Activated effector memory CD4-positive, alpha-beta T cell treated with Interleukin-2 at 50 U/mL for 16 hours (primary cell): ENCODE data around the gene NRSN2.
"Not testable (repeated sequence)": the region's sequence is repeated elsewhere in the genome, so short reads cannot be mapped to it uniquely, and the experiment has no call there.

Experiments
- DNase-seq: peaks from one replicate; pipeline ENCODE4 v3.0.0-alpha.2; 2020

The NRSN2 gene

GRCh38 chr20:377578-377977 is 30.7 kb downstream of the NRSN2 start:
- DNase-seq: not testable (repeated sequence)

- DNase-seq: no peak
Observed at GRCh38 chr20:378961-379336, 32.0 kb downstream of the NRSN2 start.

GRCh38 chr20:380763-381580 is 34.1 kb downstream of the NRSN2 start:
- peak; percentile 56 for DNase-seq

- DNase-seq: peak; percentile 73
Observed at GRCh38 chr20:381581-382290, 34.8 kb downstream of the NRSN2 start.

- no peak for DNase-seq
Observed at GRCh38 chr20:382291-383115, 35.6 kb downstream of the NRSN2 start.

GRCh38 chr20:383889-384288 is 37.0 kb downstream of the NRSN2 start:
- no peak for DNase-seq

- DNase-seq: no peak
Observed at GRCh38 chr20:384723-385122, 37.8 kb downstream of the NRSN2 start.

GRCh38 chr20:385448-385847 is 38.5 kb downstream of the NRSN2 start:
- no peak for DNase-seq

- DNase-seq: not testable (repeated sequence)
Observed at GRCh38 chr20:386634-387033, 39.7 kb downstream of the NRSN2 start.

GRCh38 chr20:387520-387919 is 40.6 kb downstream of the NRSN2 start:
- no peak for DNase-seq

GRCh38 chr20:388034-388994 is 41.4 kb downstream of the NRSN2 start:
- DNase-seq: no peak

GRCh38 chr20:389220-389619 is 42.3 kb downstream of the NRSN2 start:
- DNase-seq: no peak

- no peak for DNase-seq
Observed at GRCh38 chr20:391041-391711, 44.3 kb downstream of the NRSN2 start.

GRCh38 chr20:393296-393695 is 46.4 kb downstream of the NRSN2 start:
- not testable (repeated sequence) for DNase-seq

- DNase-seq: no peak
Observed at GRCh38 chr20:396252-396618, 49.3 kb downstream of the NRSN2 start.

- DNase-seq: no peak
Observed at GRCh38 chr20:396619-397431, 49.9 kb downstream of the NRSN2 start.

- no peak for DNase-seq
Observed at GRCh38 chr20:397432-398237, 50.7 kb downstream of the NRSN2 start.

GRCh38 chr20:399182-399707 is 52.3 kb downstream of the NRSN2 start:
- no peak for DNase-seq

- no peak for DNase-seq
Observed at GRCh38 chr20:400128-400453, 53.2 kb downstream of the NRSN2 start.
